HG02840 (cell line): ENCODE data around the gene NSRP1.
"Not testable (repeated sequence)": the region's sequence is repeated elsewhere in the genome, so short reads cannot be mapped to it uniquely, and the experiment has no call there.

Experiments
- ATAC-seq: cut with Tn5 transposase; IDR thresholded peaks from one replicate; pipeline ENCODE4 v1.9.1; 2021; ENCODE audit warnings: mild to moderate bottlenecking, moderate library complexity, moderate number of reproducible peaks; ENCODE audit not compliant: unreplicated experiment, low FRiP score

NSRP1 gene

DNA sequence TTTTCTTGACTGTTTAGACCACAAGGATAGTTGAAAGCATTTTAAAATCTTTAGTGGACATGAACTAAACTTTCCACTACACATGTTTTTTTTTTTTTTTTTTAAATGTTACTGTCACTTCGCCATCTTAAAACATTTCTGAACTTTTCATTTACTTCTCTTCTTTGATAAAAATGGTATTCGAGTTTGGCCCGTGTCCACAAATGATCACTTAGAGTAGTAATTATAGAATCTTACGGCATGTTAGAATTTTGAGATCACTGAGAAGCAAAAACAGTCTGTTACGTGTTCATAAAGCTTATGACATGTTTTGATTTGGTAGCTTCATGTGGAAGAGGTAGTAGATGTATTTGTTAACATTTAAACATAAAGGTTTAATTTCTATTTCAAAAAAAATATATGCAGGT lies 1.1 kb downstream of the NSRP1 start:
- ATAC-seq = no peak

- ATAC-seq = not testable (repeated sequence)
Observed at GRCh38 chr17:30118635-30119034, 2.0 kb downstream of the NSRP1 start.

GRCh38 chr17:30124273-30124796 lies 7.7 kb downstream of the NSRP1 start:
- no peak for ATAC-seq

GRCh38 chr17:30130121-30130520 lies 13.5 kb downstream of the NSRP1 start:
- no peak for ATAC-seq

DNA sequence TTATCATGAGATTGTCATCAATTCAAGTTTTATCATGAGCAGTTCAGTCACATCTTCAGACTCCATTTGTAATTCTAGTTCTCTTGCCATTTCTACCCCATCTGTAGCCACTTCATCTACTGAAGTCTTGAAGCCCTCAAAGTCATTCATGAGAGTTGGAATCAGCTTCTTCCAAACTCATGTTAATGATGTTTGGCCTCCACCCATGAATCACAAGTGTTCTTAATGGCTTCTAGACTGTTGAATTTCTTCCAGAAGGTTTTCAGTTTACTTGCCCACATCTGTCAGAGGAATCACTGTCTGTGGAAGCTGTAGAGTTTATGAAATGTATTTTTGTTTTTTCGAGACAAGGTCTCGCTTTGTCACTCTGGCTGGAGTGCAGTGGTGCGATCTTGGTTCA lies 16.0 kb downstream of the NSRP1 start:
- no peak for ATAC-seq

GRCh38 chr17:30133197-30133596 lies 16.6 kb downstream of the NSRP1 start:
- ATAC-seq = no peak

- ATAC-seq = no peak
Observed at GRCh38 chr17:30134551-30134950, 17.9 kb downstream of the NSRP1 start.

GRCh38 chr17:30137158-30137557 lies 20.5 kb downstream of the NSRP1 start:
- ATAC-seq = no peak

- not testable (repeated sequence) for ATAC-seq
Observed at GRCh38 chr17:30147860-30148259, 31.2 kb downstream of the NSRP1 start.

GRCh38 chr17:30148376-30148775 lies 31.8 kb downstream of the NSRP1 start:
- ATAC-seq = no peak

GRCh38 chr17:30151471-30151870 lies 34.9 kb downstream of the NSRP1 start:
- ATAC-seq = no peak

DNA sequence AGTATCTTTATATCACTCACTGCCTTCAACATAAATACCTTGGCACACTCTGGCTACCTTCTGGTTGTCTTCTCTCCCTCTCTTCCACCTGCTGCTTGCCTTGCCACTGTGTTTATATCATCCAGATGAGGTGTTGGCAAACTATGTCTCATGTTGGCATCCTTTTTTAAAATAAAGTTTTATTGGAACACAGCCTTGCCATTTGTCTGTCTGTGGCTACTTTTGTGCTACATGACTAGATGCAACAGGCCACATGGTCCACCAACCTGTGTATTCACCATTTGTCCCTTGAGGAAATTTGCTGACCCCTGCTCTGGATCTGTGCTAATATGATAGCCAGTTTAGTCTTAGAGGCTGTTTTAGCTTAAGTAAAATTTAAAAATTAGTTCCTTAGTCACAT lies 36.8 kb downstream of the NSRP1 start:
- no peak for ATAC-seq

DNA sequence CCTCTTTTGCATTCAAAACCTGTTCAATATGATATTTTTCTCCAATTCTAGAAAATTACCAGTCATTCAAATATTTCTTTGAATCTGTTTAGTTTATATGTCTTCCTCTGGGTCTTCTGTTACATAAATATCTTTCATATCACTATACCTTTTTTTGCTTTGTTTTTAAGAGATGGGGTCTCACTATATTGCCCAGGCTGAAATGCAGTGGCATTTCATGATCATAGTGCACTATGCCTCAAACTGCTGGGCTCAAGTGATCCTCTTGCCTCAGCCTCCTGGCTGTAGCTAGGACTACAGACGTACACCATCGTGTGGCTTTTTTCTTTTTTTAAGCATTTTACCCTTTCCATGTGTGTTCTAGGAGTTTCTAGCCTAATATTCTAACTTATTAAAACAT lies 38.8 kb downstream of the NSRP1 start:
- no peak for ATAC-seq

- no peak for ATAC-seq
Observed at GRCh38 chr17:30158896-30159625, 42.4 kb downstream of the NSRP1 start.

GRCh38 chr17:30160419-30161172 lies 44.0 kb downstream of the NSRP1 start:
- ATAC-seq = no peak

- ATAC-seq = no peak
Observed at GRCh38 chr17:30161601-30162000, 45.0 kb downstream of the NSRP1 start.

DNA sequence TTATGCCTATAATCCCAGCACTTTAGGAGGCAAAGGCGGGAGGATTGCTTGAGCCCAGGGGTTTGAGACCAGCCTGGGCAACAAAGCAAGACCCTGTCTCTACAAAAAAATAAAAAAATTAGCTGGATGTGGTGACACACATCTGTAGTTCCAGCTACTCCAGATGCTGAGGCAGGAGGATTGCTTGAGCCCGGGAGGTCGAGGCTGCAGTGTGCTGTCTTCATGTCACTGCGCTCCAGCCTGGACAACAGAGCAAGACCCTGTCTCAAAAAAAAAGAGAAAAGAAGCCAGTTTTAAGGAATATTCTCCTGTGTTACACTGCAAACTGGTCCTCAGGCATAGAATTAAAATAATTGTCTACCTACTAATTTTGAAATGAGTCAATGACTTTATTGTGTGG lies 47.9 kb downstream of the NSRP1 start:
- ATAC-seq = no peak

GRCh38 chr17:30165147-30165546 lies 48.5 kb downstream of the NSRP1 start:
- ATAC-seq = no peak

- ATAC-seq = no peak
Observed at GRCh38 chr17:30165960-30166359, 49.3 kb downstream of the NSRP1 start.

DNA sequence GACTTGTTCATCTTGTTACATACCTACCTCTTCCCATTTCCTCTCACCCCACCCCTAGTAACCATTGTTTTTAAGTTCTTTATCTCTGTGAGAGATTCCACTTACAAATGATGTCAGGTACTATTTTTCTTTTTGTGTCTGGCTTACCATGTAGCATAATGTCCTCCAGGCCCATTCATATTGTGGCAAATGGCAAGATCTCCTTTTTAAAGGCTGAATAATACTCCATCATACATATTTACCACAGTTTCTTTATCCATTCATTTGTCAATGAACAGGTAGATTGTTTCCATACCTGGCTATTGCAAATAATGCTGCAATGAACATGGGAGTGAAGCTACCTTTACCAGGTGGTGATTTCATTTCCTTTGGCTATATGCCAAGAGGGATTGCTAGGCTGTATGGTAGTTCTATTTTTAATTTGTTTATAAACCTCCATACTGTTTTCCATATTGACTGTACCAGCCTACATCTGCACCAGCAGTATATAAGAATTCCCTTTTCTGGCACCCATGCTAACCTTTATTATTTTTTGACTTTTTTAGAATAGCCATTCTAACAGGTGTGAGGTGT lies 53.9 kb downstream of the NSRP1 start:
- ATAC-seq = no peak

- ATAC-seq = no peak
Observed at GRCh38 chr17:30172560-30172959, 55.9 kb downstream of the NSRP1 start.
